GM12878 (cell line): ENCODE data around the gene ABCF1. TPM values are rescaled to one million over a fixed set of nuclear protein-coding genes. Genes with fewer than 3 reads are reported as not detected.

ENCODE experiments used
- ATAC-seq: fragments of 200-7000 bp; cut with Tn5 transposase; 3 replicates; pipeline ENCODE4 v1.9.1; 2020; ENCODE audit warnings: mild to moderate bottlenecking, moderate library complexity
- BruUV-seq: library from RNA; stranded (reverse); fragments of 400-500 nt; replicated peaks from 2 replicates; lab custom pipeline; 2021; lab: Mats Ljungman, UMichigan
- CTCF ChIA-PET: fragments of 300-600 bp; sonication (Branson Sonifier 250); formaldehyde crosslinking; extraction: SDS; loops from one replicate; lab custom pipeline; 2021; ENCODE audit warnings: inconsistent platforms; lab: Yijun Ruan, JAX
- POLR2A ChIA-PET: fragments of 350-600 bp; formaldehyde crosslinking; extraction: SDS; loops from one replicate; lab custom pipeline; 2021; ENCODE audit warnings: inconsistent platforms; lab: Charles Lee
- RAD21 ChIA-PET: fragments of 300-600 bp; sonication (Branson Sonifier 250); formaldehyde crosslinking; loops from one replicate; lab custom pipeline; 2023; ENCODE audit warnings: antibody characterized with exemption; ENCODE audit not compliant: unreplicated experiment; lab: Charles Lee
- SMC1A ChIA-PET: fragments of 300-600 bp; sonication (Branson Sonifier 250); formaldehyde crosslinking; loops from one replicate; lab custom pipeline; 2023; ENCODE audit not compliant: unreplicated experiment, uncharacterized antibody; lab: Charles Lee
- DNase-seq: peaks from one replicate; pipeline ENCODE4 v3.0.0-alpha.2; 2011; ENCODE audit warnings: low read depth, low spot score
- FAIRE-seq: peaks from 3 replicates; lab custom pipeline; 2011; peaks lifted over from hg19 to GRCh38; lab: Jason Lieb, UNC
- H2AFZ ChIP-seq: 2 replicates; pipeline ENCODE4 v1.6.0; 2011; ENCODE audit warnings: low read depth, low read length, control low read depth; ENCODE audit not compliant: control insufficient read depth
- H3K27ac ChIP-seq: 2 replicates; pipeline ENCODE4 v1.5.1; 2011; ENCODE audit warnings: control low read depth; ENCODE audit not compliant: control insufficient read depth, insufficient read depth
- H3K27me3 ChIP-seq, 2 experiments: replicated peaks in 1 of 2; 2 replicates each; pipeline versions ENCODE4 v1.6.0 to v1.6.1; 2011; ENCODE audit warnings: low read length in 1 of 2; ENCODE audit not compliant: control insufficient read depth in 2 of 2, insufficient read depth in 2 of 2
- H3K36me3 ChIP-seq, 2 experiments: 2 replicates each; pipeline ENCODE4 v1.5.1; 2011; ENCODE audit warnings: low read length in 1 of 2; ENCODE audit not compliant: control insufficient read depth in 2 of 2, insufficient read depth in 2 of 2
- H3K4me1 ChIP-seq: 2 replicates; pipeline ENCODE4 v1.6.1; 2011; ENCODE audit warnings: mild to moderate bottlenecking, low read length, moderate library complexity, mixed read lengths; ENCODE audit not compliant: control insufficient read depth, insufficient read depth
- H3K4me2 ChIP-seq: 2 replicates; pipeline ENCODE4 v1.6.0; 2011; ENCODE audit warnings: control low read depth; ENCODE audit not compliant: control insufficient read depth, insufficient read depth
- H3K4me3 ChIP-seq: fragments of 200-600 bp; sonication (generic); 2 replicates; pipeline ENCODE4 v1.5.1; 2016
- H3K79me2 ChIP-seq: 2 replicates; pipeline ENCODE4 v1.6.0; 2011; ENCODE audit warnings: low read length; ENCODE audit not compliant: control insufficient read depth, insufficient read depth
- H3K9ac ChIP-seq: 2 replicates; pipeline ENCODE4 v1.8.0; 2011; ENCODE audit warnings: low read length, control low read depth, mixed read lengths; ENCODE audit not compliant: control insufficient read depth, insufficient read depth
- H3K9me3 ChIP-seq: replicated peaks from 3 replicates; pipeline ENCODE4 v1.5.1; 2011; ENCODE audit warnings: mild to moderate bottlenecking, low read length; ENCODE audit not compliant: control insufficient read depth, insufficient read depth
- H4K20me1 ChIP-seq: 2 replicates; pipeline ENCODE4 v1.6.0; 2011; ENCODE audit not compliant: control insufficient read depth, insufficient read depth
- BMI1 ChIP-seq: fragments of 450-650 bp; IDR thresholded peaks from 2 replicates; pipeline ENCODE4 v1.6.1; 2016; ENCODE audit warnings: mild to moderate bottlenecking, moderate library complexity, borderline replicate concordance
- CHD2 ChIP-seq: IDR thresholded peaks from 2 replicates; pipeline ENCODE4 v1.6.1; 2011; ENCODE audit warnings: low read depth, low read length, improper control_type of control experiment, borderline replicate concordance
- CREB1 ChIP-seq: IDR thresholded peaks from 2 replicates; pipeline ENCODE4 v1.6.1; 2012; ENCODE audit warnings: low read depth, mild to moderate bottlenecking, inconsistent platforms
- EED ChIP-seq: sonication (generic); IDR thresholded peaks from 2 replicates; pipeline ENCODE4 v1.6.1; 2016; ENCODE audit warnings: antibody characterized with exemption, low read depth
- FOS ChIP-seq: IDR thresholded peaks from 3 replicates; pipeline ENCODE4 v1.6.1; 2011; ENCODE audit warnings: borderline replicate concordance; ENCODE audit not compliant: insufficient read length; ENCODE audit errors: extremely low read depth
- KAT2A ChIP-seq: conservative IDR thresholded peaks from 2 replicates; pipeline ENCODE4 v1.6.1; 2011; ENCODE audit warnings: low read depth, low read length; ENCODE audit not compliant: control insufficient read depth
- LARP7 ChIP-seq: fragments of 450-650 bp; IDR thresholded peaks from 2 replicates; pipeline ENCODE4 v1.6.1; 2017; ENCODE audit warnings: mild to moderate bottlenecking
- NBN ChIP-seq: fragments of 450-650 bp; IDR thresholded peaks from 2 replicates; pipeline ENCODE4 v1.6.1; 2016
- PAX8 ChIP-seq: fragments of 450-650 bp; IDR thresholded peaks from 2 replicates; pipeline ENCODE4 v1.6.1; 2017; ENCODE audit warnings: mild to moderate bottlenecking, moderate library complexity
- PBX3 ChIP-seq: IDR thresholded peaks from 2 replicates; pipeline ENCODE4 v1.6.1; 2011; ENCODE audit warnings: mild to moderate bottlenecking, low read depth, low read length, moderate library complexity; ENCODE audit not compliant: insufficient replicate concordance
- PKNOX1 ChIP-seq: fragments of 450-650 bp; IDR thresholded peaks from 2 replicates; pipeline ENCODE4 v1.6.1; 2016; ENCODE audit warnings: mild to moderate bottlenecking
- SIN3A ChIP-seq: IDR thresholded peaks from 2 replicates; pipeline ENCODE4 v1.6.1; 2012; ENCODE audit warnings: low read depth, low read length, improper control_type of control experiment
- SMARCA5 ChIP-seq: fragments of 450-650 bp; IDR thresholded peaks from 2 replicates; pipeline ENCODE4 v1.6.1; 2017; ENCODE audit warnings: mild to moderate bottlenecking
- SUZ12 ChIP-seq: fragments of 200-600 bp; sonication (generic); IDR thresholded peaks from one replicate; pipeline ENCODE4 v1.6.1; 2018; ENCODE audit warnings: antibody characterized with exemption, mild to moderate bottlenecking; ENCODE audit not compliant: unreplicated experiment
- TAF1 ChIP-seq: IDR thresholded peaks from 2 replicates; pipeline ENCODE4 v1.6.1; 2011; ENCODE audit warnings: mild to moderate bottlenecking, low read depth, low read length, borderline replicate concordance
- WGBS: methylation state at CpG from one replicate; pipeline ENCODE4 v1.1.6; 2016; ENCODE audit warnings: low lambda C conversion rate; ENCODE audit not compliant: insufficient replicate concordance, insufficient coverage; ENCODE audit errors: missing lambda C conversion rate; 5-methylcytosine and 5-hydroxymethylcytosine counted together
- in situ Hi-C: fragments of 300-500 bp; cut with MboI; formaldehyde crosslinking; loops from 9 replicates; pipeline ENCODE4 v1.14.3; 2018; ENCODE audit warnings: mixed read lengths
- intact Hi-C: fragments of 100-400 bp; cut with micrococcal nuclease; formaldehyde crosslinking; loops from one replicate; pipeline ENCODE4 v1.14.2; 2022; ENCODE audit not compliant: unreplicated experiment
- polyA plus RNA-seq, 11 experiments: library from polyadenylated mRNA; depleted of rRNA in 4 of 11; unstranded in 6 of 11; stranded (reverse) in 5 of 11; fragments of >200 nt; fragmentation: Nextera tagmentation in 4 of 11; fragmentation: Illumina TruSeq in 1 of 11; extraction: Ambion mirVana in 4 of 11; extraction: Trizol in 1 of 11; gene quantifications; 1 replicate in 1 of 11; 2 replicates in 10 of 11; pipeline versions ENCODE4 v1.2.1 to v1.2.3, GENCODE V29; 2011 to 2016; ENCODE audit warnings: inconsistent platforms in 2 of 11, missing spikeins in 2 of 11, low read depth in 1 of 11
- total RNA-seq, 4 experiments: library from RNA; depleted of rRNA in 3 of 4; stranded (reverse); fragments of >200 nt in 3 of 4; fragmentation: Illumina TruSeq in 1 of 4; extraction: Trizol in 1 of 4; gene quantifications; 2 replicates each; pipeline versions ENCODE4 v1.2.1 to v1.2.3, GENCODE V29; 2013 to 2021

Gene ABCF1
- total and polyA plus RNA-seq, 10 of the 15 experiments (the other 5 are each of a cell fraction or from before 2014, with no cell fraction given), result 21.3 to 79.6 (median 55.9) TPM

GRCh38 chr6:30619561-30619960 is 48.3 kb downstream of the ABCF1 start (continued):
- TF ChIP-seq PBX3 (no peak), NBN (no peak), BMI1 (no peak)

GRCh38 chr6:30625511-30625910 is 54.3 kb downstream of the ABCF1 start:
- in situ Hi-C loops, result no loop called here
- CTCF ChIA-PET, result interaction anchor here (1.2 to 1.7 kb wide), 2 partner anchors 22 to 105 kb away, joined by 3 to 6 read pairs; no protein-coding TSS in a partner anchor
- Histone ChIP-seq H2AFZ (no peak overlapping the region), H3K27ac (no peak overlapping the region), H3K79me2 (no peaks in the 10 kb centered on the region; the same call in none of the 2 replicates), H3K4me3 (no peak overlapping the region), H3K4me1 (no peaks in the 10 kb centered on the region), H3K9me3 (no peaks in the 10 kb centered on the region), H4K20me1 (no peaks in the 10 kb centered on the region), H3K9ac (no peak overlapping the region), H3K36me3 (peaks cover 12 to 16% of the 10 kb centered on the region in 2 experiments), H3K27me3 (no peaks in the 10 kb centered on the region), H3K4me2 (no peak overlapping the region)
- POLR2A ChIA-PET, result interaction anchor here (0.9 to 2.0 kb wide), 4 partner anchors 7 to 97 kb away, joined by 3 to 11 read pairs (median 3); partner anchors contain the start of gene MRPS18B
- FAIRE-seq (no peak), ATAC-seq (no peak), DNase-seq (no peak)
- RAD21 ChIA-PET, result interaction anchor here (2.7 kb wide), 1 partner anchor 105 kb away, joined by 6 read pairs; no protein-coding TSS in a partner anchor
- TF ChIP-seq SMARCA5 (no peak), EED (no peak), TAF1 (no peak), SIN3A (no peak), CHD2 (no peak), PKNOX1 (no peak), LARP7 (no peak), CREB1 (no peak), SUZ12 (no peak), FOS (no peak), KAT2A (no peak), PAX8 (no peak)
- no TSS peak for BruUV-seq
- SMC1A ChIA-PET, result interaction anchor here (0.7 to 1.2 kb wide), 2 partner anchors 8 to 12 kb away, joined by 3 to 4 read pairs; partner anchors contain the start of gene MRPS18B
- WGBS, result 96% methylated on average over 8 of the region's 8 CpGs
- intact Hi-C loops, result no loop called here
